Measurements from ENCODE around the gene ASXL1. TPM values are rescaled to one million over a fixed set of nuclear protein-coding genes. Genes with fewer than 3 reads are reported as not detected.

The ASXL1 gene
- total and polyA plus RNA-seq, 9 of the 15 experiments (the other 6 are each of a cell fraction or from before 2014, with no cell fraction given): 6.5 to 65.3 (median 32.3) TPM

- H3K79me2 ChIP-seq (ENCODE audit: control insufficient read depth, insufficient read depth, low read length): no peaks in the 10 kb centered on the region
- in situ Hi-C loops (cut with MboI): no loop called here
- intact Hi-C loops (cut with micrococcal nuclease): no loop called here
- BruUV-seq (replicated peaks): no TSS peak
- H3K9me1 ChIP-seq (ENCODE audit: control insufficient read depth, insufficient read depth, low read length): no peaks in the 10 kb centered on the region
- peaks cover 25% of the 10 kb centered on the region for H3K36me3 ChIP-seq (ENCODE audit: control insufficient read depth, insufficient read depth, low read length)
- no peaks in the 10 kb centered on the region for H3K9me3 ChIP-seq (replicated peaks; ENCODE audit: control insufficient read depth, insufficient read depth, low read depth, low read length)
- DNase-seq (ENCODE audit: extremely low read depth in 1 of 4, low spot score in 3 of 4) (no peak), ATAC-seq (no peak), FAIRE-seq (no peak)
- no peak overlapping the region for H3K9ac ChIP-seq (ENCODE audit: insufficient read depth in 1 of 2, low read depth in 2 of 2, low read length in 2 of 2)
- H3K4me3 ChIP-seq: no peak overlapping the region
- no peaks in the 10 kb centered on the region for H4K20me1 ChIP-seq (replicated peaks; ENCODE audit: control insufficient read depth, insufficient read depth, low read length)
- POLR2A ChIA-PET: interaction anchor here (0.6 kb wide), 2 partner anchors 14 to 425 kb away, joined by 3 read pairs; no protein-coding TSS in a partner anchor
- no peak overlapping the region for H3K4me2 ChIP-seq (ENCODE audit: insufficient read depth, low read length)
- H3K4me1 ChIP-seq (replicated peaks in 1 of 2; ENCODE audit: control insufficient read depth in 2 of 2, insufficient read depth in 2 of 2, low read length in 2 of 2): peaks cover 0 to 4% of the 10 kb centered on the region in 2 experiments; a peak in 2 of 5 replicates
- no peak overlapping the region for H2AFZ ChIP-seq (ENCODE audit: low read depth, low read length)
- H3K27me3 ChIP-seq (ENCODE audit: control insufficient read depth in 2 of 2, insufficient read depth in 2 of 2, low read length in 2 of 2): no peaks in the 10 kb centered on the region
- 31% methylated on average over 3 of the region's 3 CpGs for WGBS (ENCODE audit: insufficient coverage, low coverage, missing lambda C conversion rate)
- CTCF ChIA-PET (ENCODE audit: low intra/inter-chr PET ratio): no interaction called here
- no peak overlapping the region for H3K27ac ChIP-seq (ENCODE audit: extremely low read depth, low read depth, low read length)
- TF ChIP-seq CHD1 (IDR thresholded peaks at IDR 0.05; ENCODE audit: low read length) (no peak), THRAP3 (IDR thresholded peaks at IDR 0.05; ENCODE audit: borderline replicate concordance) (no peak), SNRNP70 (optimal IDR thresholded peaks at IDR 0.05; ENCODE audit: low read depth, low read length) (no peak), NFE2L1 (tag; IDR thresholded peaks at IDR 0.05; ENCODE audit: borderline replicate concordance, low read depth) (no peak), PBX2 (CRISPR knock-in tag; IDR thresholded peaks at IDR 0.05; ENCODE audit: low read depth) (no peak), PBX2 (tag; conservative IDR thresholded peaks at IDR 0.05; ENCODE audit: low read depth) (no peak), NFXL1 (CRISPR knock-in tag; IDR thresholded peaks at IDR 0.05) (no peak), ZNF318 (IDR thresholded peaks at IDR 0.05; ENCODE audit: borderline replicate concordance in 1 of 2, low read depth in 1 of 2) (no peak), CBFA2T3 (IDR thresholded peaks at IDR 0.05) (no peak), GTF2F1 (IDR thresholded peaks at IDR 0.05; ENCODE audit: low read depth, low read length) (no peak)
Measured at GRCh38 chr20:32312718-32313424, 45.3 kb upstream of the ASXL1 start.
